K562 (cell line): Measurements from ENCODE around the gene MEIS1. TPM values are rescaled to one million over a fixed set of nuclear protein-coding genes. Genes with fewer than 3 reads are reported as not detected.

ENCODE experiments used
- ATAC-seq: fragments of 200-7000 bp; cut with Tn5 transposase; 3 replicates; pipeline ENCODE4 v1.9.1; 2020; ENCODE audit warnings: moderate library complexity
- BruUV-seq: library from RNA; stranded (reverse); fragments of 400-500 nt; replicated peaks from 2 replicates; lab custom pipeline; 2021; lab: Mats Ljungman, UMichigan
- CTCF ChIA-PET: fragments of 300-600 bp; formaldehyde crosslinking; extraction: SDS; loops from one replicate; lab custom pipeline; 2021; ENCODE audit warnings: low intra/inter-chr PET ratio; lab: Yijun Ruan, JAX
- POLR2A ChIA-PET: fragments of 300-600, 350-650 bp; sonication (Branson Sonifier 250); formaldehyde crosslinking; extraction: SDS; loops from one replicate; lab custom pipeline; 2021; ENCODE audit warnings: antibody characterized with exemption, inconsistent platforms; lab: Yijun Ruan, JAX
- DNase-seq, 4 experiments: peaks; one replicate each; pipeline versions ENCODE4 v3.0.0 to v3.0.0-alpha.2; 2011 to 2018; ENCODE audit warnings: low spot score in 3 of 4, mixed read lengths in 3 of 4; ENCODE audit errors: extremely low read depth in 1 of 4
- FAIRE-seq: peaks from 2 replicates; lab custom pipeline; 2011; peaks lifted over from hg19 to GRCh38; lab: Jason Lieb, UNC
- H2AFZ ChIP-seq: 2 replicates; pipeline ENCODE4 v1.6.0; 2011; ENCODE audit warnings: low read depth, low read length, control low read depth, inconsistent platforms
- H3K27ac ChIP-seq: fragments of 200-600 bp; 3 replicates; pipeline ENCODE4 v1.8.0; 2011; ENCODE audit warnings: low read depth, mild to moderate bottlenecking, control low read depth, inconsistent platforms, low read length, moderate library complexity, mixed read lengths; ENCODE audit errors: extremely low read depth
- H3K27me3 ChIP-seq, 2 experiments: fragments of 300-600 bp in 1 of 2; 2 replicates in 1 of 2; 3 replicates in 1 of 2; pipeline versions ENCODE4 v1.6.0 to v1.8.0; 2011; ENCODE audit warnings: inconsistent platforms in 2 of 2, low read length in 2 of 2, mild to moderate bottlenecking in 1 of 2, mixed read lengths in 1 of 2, moderate library complexity in 1 of 2; ENCODE audit not compliant: control insufficient read depth in 2 of 2, insufficient read depth in 2 of 2
- H3K36me3 ChIP-seq: fragments of 300-600 bp; 3 replicates; pipeline ENCODE4 v1.8.0; 2011; ENCODE audit warnings: mild to moderate bottlenecking, low read length, inconsistent platforms; ENCODE audit not compliant: control insufficient read depth, insufficient read depth
- H3K4me1 ChIP-seq, 2 experiments: fragments of 200-600 bp in 1 of 2; replicated peaks in 1 of 2; 2 replicates in 1 of 2; 3 replicates in 1 of 2; pipeline versions ENCODE4 v1.5.1 to v1.8.0; 2011; ENCODE audit warnings: inconsistent platforms in 2 of 2, low read length in 2 of 2, mild to moderate bottlenecking in 1 of 2, mixed read lengths in 1 of 2, moderate library complexity in 1 of 2; ENCODE audit not compliant: control insufficient read depth in 2 of 2, insufficient read depth in 2 of 2
- H3K4me2 ChIP-seq: 2 replicates; pipeline ENCODE4 v1.6.1; 2011; ENCODE audit warnings: low read length, control low read depth, inconsistent platforms, mixed read lengths; ENCODE audit not compliant: insufficient read depth
- H3K4me3 ChIP-seq: fragments of 200-600 bp; sonication (generic), shearing (Covaris generic); 2 replicates; pipeline ENCODE4 v1.5.1; 2016; ENCODE audit warnings: control low read depth, inconsistent platforms
- H3K79me2 ChIP-seq: fragments of 200-600 bp; 3 replicates; pipeline ENCODE4 v1.8.0; 2011; ENCODE audit warnings: low read length, inconsistent platforms; ENCODE audit not compliant: control insufficient read depth, insufficient read depth
- H3K9ac ChIP-seq, 2 experiments: 2 replicates each; pipeline versions ENCODE4 v1.6.0 to v1.6.1; 2011; ENCODE audit warnings: low read depth in 2 of 2, low read length in 2 of 2, control low read depth in 1 of 2, inconsistent platforms in 1 of 2, mild to moderate bottlenecking in 1 of 2, mixed read lengths in 1 of 2; ENCODE audit not compliant: insufficient read depth in 1 of 2
- H3K9me1 ChIP-seq: one replicate; pipeline ENCODE4 v1.6.0; 2011; ENCODE audit warnings: inconsistent platforms, mild to moderate bottlenecking, low read length, moderate library complexity; ENCODE audit not compliant: control insufficient read depth, insufficient read depth
- H3K9me3 ChIP-seq: replicated peaks from 2 replicates; pipeline ENCODE4 v1.5.1; 2011; ENCODE audit warnings: low read depth, low read length, inconsistent platforms; ENCODE audit not compliant: control insufficient read depth, insufficient read depth
- H4K20me1 ChIP-seq: replicated peaks from 2 replicates; pipeline ENCODE4 v1.6.1; 2011; ENCODE audit warnings: low read length, inconsistent platforms, mixed read lengths; ENCODE audit not compliant: control insufficient read depth, insufficient read depth
- GABPB2 ChIP-seq: fragments of 250-450 bp; sonication (Bioruptor Pico); conservative IDR thresholded peaks from 2 replicates; pipeline ENCODE4 v1.5.1; 2021; ENCODE audit warnings: mild to moderate bottlenecking
- GTF2F1 ChIP-seq: IDR thresholded peaks from 2 replicates; pipeline ENCODE4 v1.6.1; 2011; ENCODE audit warnings: low read depth, low read length, improper control_type of control experiment
- HMGN3 ChIP-seq: IDR thresholded peaks from 2 replicates; pipeline ENCODE4 v1.6.1; 2011; ENCODE audit warnings: borderline replicate concordance, low read depth, mild to moderate bottlenecking, mixed read lengths, low read length; ENCODE audit not compliant: insufficient read length; ENCODE audit errors: extremely low read depth
- ILK ChIP-seq: fragments of 450-650 bp; IDR thresholded peaks from 2 replicates; pipeline ENCODE4 v1.6.1; 2016; ENCODE audit warnings: missing genetic modification characterization, low read depth, mild to moderate bottlenecking, missing compliant biosample characterization, moderate library complexity, borderline replicate concordance
- MCM3 ChIP-seq: fragments of 450-650 bp; IDR thresholded peaks from 2 replicates; pipeline ENCODE4 v1.6.1; 2016
- TFAM ChIP-seq: fragments of 250-450 bp; sonication (Bioruptor Pico); conservative IDR thresholded peaks from 2 replicates; pipeline ENCODE4 v1.5.0; 2021; ENCODE audit warnings: mild to moderate bottlenecking, moderate library complexity
- ZNF146 ChIP-seq: IDR thresholded peaks from one replicate; pipeline ENCODE4 v1.6.1; 2018; ENCODE audit warnings: missing compliant biosample characterization; ENCODE audit not compliant: unreplicated experiment
- ZNF77 ChIP-seq: fragments of 250-450 bp; sonication (Bioruptor Pico); IDR thresholded peaks from 2 replicates; pipeline ENCODE4 v1.5.0; 2020
- WGBS: fragments of 100-300 bp; shearing (Covaris generic); methylation state at CpG from one replicate; pipeline ENCODE4 v1.1.6; 2016; ENCODE audit warnings: low coverage, mixed read lengths; ENCODE audit not compliant: insufficient coverage; ENCODE audit errors: missing lambda C conversion rate; 5-methylcytosine and 5-hydroxymethylcytosine counted together
- in situ Hi-C: fragments of 300-500 bp; cut with MboI; formaldehyde crosslinking; loops from 4 replicates; pipeline ENCODE4 v1.15.0; 2018; ENCODE audit warnings: inconsistent platforms, mixed read lengths
- intact Hi-C: fragments of 100-400 bp; cut with micrococcal nuclease; formaldehyde crosslinking; loops from 2 replicates; pipeline ENCODE4 v1.14.2; 2022
- polyA plus RNA-seq, 8 experiments: library from polyadenylated mRNA; depleted of rRNA in 4 of 8; stranded (reverse) in 5 of 8; unstranded in 3 of 8; fragments of >200 nt; fragmentation: Nextera tagmentation in 2 of 8; fragmentation: Illumina TruSeq in 1 of 8; extraction: Ambion mirVana in 2 of 8; extraction: Trizol in 1 of 8; gene quantifications; 2 replicates each; pipeline versions ENCODE4 v1.2.1 to v1.2.3, GENCODE V29; 2011 to 2014; ENCODE audit warnings: inconsistent platforms in 1 of 8, missing spikeins in 1 of 8
- total RNA-seq, 7 experiments: library from RNA; depleted of rRNA in 6 of 7; stranded (reverse); fragments of >200 nt in 6 of 7; fragmentation: Illumina TruSeq in 2 of 7; extraction: Trizol in 2 of 7; gene quantifications; 2 replicates each; pipeline versions ENCODE4 v1.2.1 to v1.2.3, GENCODE V29; 2011 to 2021; ENCODE audit warnings: low replicate concordance in 1 of 7
- TF ChIP-seq, protein P1 (sequence below): fragments of 250-450 bp; sonication (Bioruptor Pico); IDR thresholded peaks from 2 replicates; pipeline ENCODE4 v1.5.0; 2021; ENCODE audit warnings: mild to moderate bottlenecking, moderate library complexity
- TF ChIP-seq, protein P2 (sequence below): IDR thresholded peaks from 2 replicates; pipeline ENCODE4 v1.6.1; 2012; ENCODE audit warnings: low read depth, low read length, improper control_type of control experiment, borderline replicate concordance
- TF ChIP-seq, protein P3 (sequence below): sonication (generic); formaldehyde crosslinking; IDR thresholded peaks from 2 replicates; pipeline ENCODE4 v1.8.1; 2022; ENCODE audit warnings: missing genetic modification reagents
- TF ChIP-seq, protein P4 (sequence below): sonication (generic); formaldehyde crosslinking; IDR thresholded peaks from 2 replicates; pipeline ENCODE4 v1.8.0; 2022; ENCODE audit warnings: missing genetic modification reagents, mild to moderate bottlenecking, borderline replicate concordance

Gene MEIS1
- total and polyA plus RNA-seq, 9 of the 15 experiments (the other 6 are each of a cell fraction or from before 2014, with no cell fraction given) = 2.3 to 9.0 (median 5.9) TPM

DNA sequence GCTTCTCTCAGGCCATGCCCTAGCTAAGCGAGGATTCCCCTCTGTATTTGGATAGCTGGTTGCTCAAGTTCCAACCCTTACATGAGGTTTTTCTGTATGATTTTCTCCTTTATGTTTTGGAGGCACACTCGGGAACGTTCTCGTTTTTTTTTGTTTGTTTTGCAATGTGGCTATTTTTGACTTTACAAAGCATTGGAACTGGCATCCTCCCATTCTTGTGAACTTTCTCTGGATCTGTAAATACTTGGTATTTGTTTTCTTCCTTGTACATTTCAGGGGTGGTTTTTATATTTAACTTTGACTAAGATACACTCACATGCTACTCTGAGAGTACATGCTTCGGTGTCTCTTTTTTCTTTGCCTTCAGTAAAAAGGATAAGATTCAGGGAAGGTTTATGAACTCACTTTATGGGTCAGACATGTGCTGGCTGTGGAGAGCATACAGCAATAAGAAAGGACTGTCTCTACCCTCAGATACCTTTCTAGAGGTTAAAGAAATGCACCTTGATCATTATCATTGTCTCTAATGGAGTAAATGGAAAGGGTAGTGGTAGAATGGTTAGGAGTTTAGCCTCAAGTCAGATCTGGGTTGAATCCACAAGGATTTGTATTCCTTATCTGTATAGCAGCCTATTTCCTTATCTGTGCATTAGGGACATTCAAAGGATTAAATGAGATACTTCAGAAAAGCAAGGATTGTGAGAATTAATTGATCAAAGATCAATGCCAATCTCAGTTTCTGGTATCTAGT is 61.9 kb downstream of the MEIS1 start:
- ATAC-seq (no peak), FAIRE-seq (no peak), DNase-seq (no peak)
- peak overlapping the region; percentile 68 for H2AFZ ChIP-seq
- no peak overlapping the region for H3K4me3 ChIP-seq
- 46% methylated on average over 5 of the region's 5 CpGs for WGBS
- intact Hi-C loops = loop anchor here (2.0 kb wide), 1 partner anchor 62 kb away; the partner anchor contains the start of gene MEIS1
- H3K9ac ChIP-seq = no peak overlapping the region
- no peaks in the 10 kb centered on the region for H3K27me3 ChIP-seq
- H3K4me1 ChIP-seq = peaks cover 0 to 24% of the 10 kb centered on the region in 2 experiments; a peak in 3 of 5 replicates
- no peak overlapping the region for H3K27ac ChIP-seq
- H3K9me3 ChIP-seq = no peaks in the 10 kb centered on the region
- H3K9me1 ChIP-seq = no peaks in the 10 kb centered on the region
- BruUV-seq = no TSS peak
- H3K4me2 ChIP-seq = peak overlapping the region; percentile 16; the same call in 1 of the 2 replicates
- in situ Hi-C loops = no loop called here
- POLR2A ChIA-PET = no interaction called here
- no peaks in the 10 kb centered on the region for H4K20me1 ChIP-seq
- CTCF ChIA-PET = no interaction called here
- H3K36me3 ChIP-seq = no peaks in the 10 kb centered on the region
- H3K79me2 ChIP-seq = no peaks in the 10 kb centered on the region
- no peak for TF ChIP-seq TFAM
- TF ChIP-seq GTF2F1 = no peak
- no peak for TF ChIP-seq ZNF146 (CRISPR knock-in tag)
- TF ChIP-seq GABPB2 = no peak
- no peak for TF ChIP-seq ZNF77 (CRISPR knock-in tag)
- no peak for TF ChIP-seq MCM3
- no peak for TF ChIP-seq ILK (tag)
- TF ChIP-seq, protein P1, sequence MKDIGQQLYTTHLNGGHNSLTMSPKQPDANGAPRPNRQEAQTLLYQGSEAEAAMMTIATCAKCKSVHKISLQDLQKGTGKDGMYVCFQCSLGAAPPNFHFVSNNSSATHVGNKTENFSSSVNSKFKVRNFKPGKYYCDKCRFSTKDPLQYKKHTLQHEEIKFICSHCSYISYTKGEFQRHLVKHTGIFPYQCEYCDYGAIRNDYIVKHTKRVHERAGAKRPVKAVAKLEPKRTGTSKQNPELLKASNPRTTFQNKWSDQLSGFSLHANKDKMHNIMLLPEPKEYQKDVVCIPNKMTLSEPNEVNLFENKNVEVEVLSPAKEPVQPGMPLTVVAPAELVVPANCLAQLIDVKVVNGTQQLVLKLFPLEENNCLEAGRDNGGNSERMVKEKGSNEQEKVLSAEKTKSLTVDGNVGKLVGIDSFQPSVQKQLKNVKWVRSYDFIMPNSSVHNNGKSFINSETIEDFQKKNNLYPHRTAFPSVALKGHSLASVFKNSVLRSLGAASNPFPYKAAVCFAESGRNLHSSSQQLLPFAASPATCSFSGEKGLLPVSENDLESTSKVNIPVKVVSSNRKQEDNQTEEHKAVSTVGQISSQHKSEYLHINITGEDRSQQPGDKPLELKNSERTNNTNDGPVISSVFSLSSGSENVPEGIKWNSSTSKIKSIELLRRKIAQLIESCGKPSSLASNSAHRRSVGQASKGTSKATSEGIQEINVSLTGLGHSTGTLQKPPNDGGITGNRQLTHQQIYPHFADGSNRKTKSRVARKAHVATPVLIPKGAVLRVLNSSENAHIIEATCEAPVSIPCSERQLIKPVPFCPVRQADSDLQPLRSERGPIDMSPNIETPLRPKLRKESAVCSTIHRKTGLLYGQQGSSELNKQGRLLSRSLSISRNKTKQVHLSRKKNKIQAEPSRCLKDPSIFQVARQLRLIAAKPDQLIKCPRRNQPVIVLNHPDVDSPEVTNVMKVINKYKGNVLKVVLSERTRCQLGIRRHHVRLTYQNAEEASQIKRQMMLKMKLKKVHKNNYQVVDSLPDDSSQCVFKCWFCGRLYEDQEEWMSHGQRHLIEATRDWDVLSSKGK (CRISPR knock-in tag) = no peak
- TF ChIP-seq, protein P2, sequence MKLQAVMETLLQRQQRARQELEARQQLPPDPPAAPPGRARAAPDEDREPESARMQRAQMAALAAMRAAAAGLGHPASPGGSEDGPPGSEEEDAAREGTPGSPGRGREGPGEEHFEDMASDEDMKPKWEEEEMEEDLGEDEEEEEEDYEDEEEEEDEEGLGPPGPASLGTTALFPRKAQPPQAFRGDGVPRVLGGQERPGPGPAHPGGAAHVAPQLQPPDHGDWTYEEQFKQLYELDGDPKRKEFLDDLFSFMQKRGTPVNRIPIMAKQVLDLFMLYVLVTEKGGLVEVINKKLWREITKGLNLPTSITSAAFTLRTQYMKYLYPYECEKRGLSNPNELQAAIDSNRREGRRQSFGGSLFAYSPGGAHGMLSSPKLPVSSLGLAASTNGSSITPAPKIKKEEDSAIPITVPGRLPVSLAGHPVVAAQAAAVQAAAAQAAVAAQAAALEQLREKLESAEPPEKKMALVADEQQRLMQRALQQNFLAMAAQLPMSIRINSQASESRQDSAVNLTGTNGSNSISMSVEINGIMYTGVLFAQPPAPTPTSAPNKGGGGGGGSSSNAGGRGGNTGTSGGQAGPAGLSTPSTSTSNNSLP = no peak
- TF ChIP-seq, protein P3, sequence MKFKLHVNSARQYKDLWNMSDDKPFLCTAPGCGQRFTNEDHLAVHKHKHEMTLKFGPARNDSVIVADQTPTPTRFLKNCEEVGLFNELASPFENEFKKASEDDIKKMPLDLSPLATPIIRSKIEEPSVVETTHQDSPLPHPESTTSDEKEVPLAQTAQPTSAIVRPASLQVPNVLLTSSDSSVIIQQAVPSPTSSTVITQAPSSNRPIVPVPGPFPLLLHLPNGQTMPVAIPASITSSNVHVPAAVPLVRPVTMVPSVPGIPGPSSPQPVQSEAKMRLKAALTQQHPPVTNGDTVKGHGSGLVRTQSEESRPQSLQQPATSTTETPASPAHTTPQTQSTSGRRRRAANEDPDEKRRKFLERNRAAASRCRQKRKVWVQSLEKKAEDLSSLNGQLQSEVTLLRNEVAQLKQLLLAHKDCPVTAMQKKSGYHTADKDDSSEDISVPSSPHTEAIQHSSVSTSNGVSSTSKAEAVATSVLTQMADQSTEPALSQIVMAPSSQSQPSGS (CRISPR knock-in tag) = no peak
- TF ChIP-seq, protein P4, sequence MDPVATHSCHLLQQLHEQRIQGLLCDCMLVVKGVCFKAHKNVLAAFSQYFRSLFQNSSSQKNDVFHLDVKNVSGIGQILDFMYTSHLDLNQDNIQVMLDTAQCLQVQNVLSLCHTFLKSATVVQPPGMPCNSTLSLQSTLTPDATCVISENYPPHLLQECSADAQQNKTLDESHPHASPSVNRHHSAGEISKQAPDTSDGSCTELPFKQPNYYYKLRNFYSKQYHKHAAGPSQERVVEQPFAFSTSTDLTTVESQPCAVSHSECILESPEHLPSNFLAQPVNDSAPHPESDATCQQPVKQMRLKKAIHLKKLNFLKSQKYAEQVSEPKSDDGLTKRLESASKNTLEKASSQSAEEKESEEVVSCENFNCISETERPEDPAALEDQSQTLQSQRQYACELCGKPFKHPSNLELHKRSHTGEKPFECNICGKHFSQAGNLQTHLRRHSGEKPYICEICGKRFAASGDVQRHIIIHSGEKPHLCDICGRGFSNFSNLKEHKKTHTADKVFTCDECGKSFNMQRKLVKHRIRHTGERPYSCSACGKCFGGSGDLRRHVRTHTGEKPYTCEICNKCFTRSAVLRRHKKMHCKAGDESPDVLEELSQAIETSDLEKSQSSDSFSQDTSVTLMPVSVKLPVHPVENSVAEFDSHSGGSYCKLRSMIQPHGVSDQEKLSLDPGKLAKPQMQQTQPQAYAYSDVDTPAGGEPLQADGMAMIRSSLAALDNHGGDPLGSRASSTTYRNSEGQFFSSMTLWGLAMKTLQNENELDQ = no peak
- TF ChIP-seq HMGN3 = no peak
